HG03045 (cell line): ENCODE measurements around the gene DCDC2.
"Not testable (repeated sequence)": the region's sequence is repeated elsewhere in the genome, so short reads cannot be mapped to it uniquely, and the experiment has no call there.

Source experiments
- ATAC-seq: cut with Tn5 transposase; IDR thresholded peaks from one replicate; pipeline ENCODE4 v1.9.1; 2021; ENCODE audit warnings: mild to moderate bottlenecking, moderate library complexity; ENCODE audit not compliant: unreplicated experiment

The DCDC2 gene

GRCh38 chr6:24154121-24154520 is 203.7 kb downstream of the DCDC2 start:
- ATAC-seq: no peak

GRCh38 chr6:24152014-24152413 is 205.8 kb downstream of the DCDC2 start:
- no peak for ATAC-seq

GRCh38 chr6:24149836-24150235 is 208.0 kb downstream of the DCDC2 start:
- no peak for ATAC-seq

- no peak for ATAC-seq
Measured at GRCh38 chr6:24149296-24149695, 208.6 kb downstream of the DCDC2 start.

GRCh38 chr6:24148684-24149083 is 209.2 kb downstream of the DCDC2 start:
- ATAC-seq: no peak

- no peak for ATAC-seq
Measured at GRCh38 chr6:24148154-24148570, 209.7 kb downstream of the DCDC2 start.

GRCh38 chr6:24147511-24148153 is 210.2 kb downstream of the DCDC2 start:
- ATAC-seq: no peak

- ATAC-seq: no peak
Measured at GRCh38 chr6:24146871-24147270, 211.0 kb downstream of the DCDC2 start.

GRCh38 chr6:24145690-24146131 is 212.1 kb downstream of the DCDC2 start:
- no peak for ATAC-seq

GRCh38 chr6:24142733-24143132 is 215.1 kb downstream of the DCDC2 start:
- ATAC-seq: not testable (repeated sequence)

- ATAC-seq: no peak
Measured at GRCh38 chr6:24140591-24140990, 217.3 kb downstream of the DCDC2 start.

GRCh38 chr6:24139639-24140038 is 218.2 kb downstream of the DCDC2 start:
- no peak for ATAC-seq

- ATAC-seq: no peak
Measured at GRCh38 chr6:24139080-24139479, 218.8 kb downstream of the DCDC2 start.

GRCh38 chr6:24131751-24132150 is 226.1 kb downstream of the DCDC2 start:
- ATAC-seq: no peak

GRCh38 chr6:24127316-24127715 is 230.5 kb downstream of the DCDC2 start:
- ATAC-seq: no peak

GRCh38 chr6:24126586-24127192 is 231.2 kb downstream of the DCDC2 start:
- no peak for ATAC-seq

- ATAC-seq: no peak
Measured at GRCh38 chr6:24125980-24126379, 231.9 kb downstream of the DCDC2 start, which contains the start of gene NRSN1. NRSN1 (plus strand) TSS chr6:24126215; CDS start chr6:24134328, 8,113 bp downstream.

GRCh38 chr6:24122139-24122538 is 235.7 kb downstream of the DCDC2 start:
- no peak for ATAC-seq
